ENCODE measurements around the gene CDH13.

The CDH13 gene

GRCh38 chr16:82667437-82667836 lies 40.7 kb downstream of the CDH13 start (continued):
- TF ChIP-seq SP7 (tag by site-specific recombination; IDR thresholded peaks at IDR 0.05): no peak
- no peak for TF ChIP-seq MEIS1 (CRISPR knock-in tag; IDR thresholded peaks at IDR 0.05; ENCODE audit: borderline replicate concordance)

GRCh38 chr16:82668094-82668493 lies 41.3 kb downstream of the CDH13 start:
- TF ChIP-seq ZNF660 (tag by site-specific recombination; IDR thresholded peaks at IDR 0.05): no peak
- TF ChIP-seq ZNF571 (tag by site-specific recombination; IDR thresholded peaks at IDR 0.05): no peak
- no peak for TF ChIP-seq ZNF792 (tag by site-specific recombination; IDR thresholded peaks at IDR 0.05)
- no peak for TF ChIP-seq ATF2 (tag by site-specific recombination; IDR thresholded peaks at IDR 0.05; ENCODE audit: low read depth)
- no peak for TF ChIP-seq ZFP41 (tag by site-specific recombination; IDR thresholded peaks at IDR 0.05; ENCODE audit: borderline replicate concordance)
- TF ChIP-seq ZNF704 (tag by site-specific recombination; IDR thresholded peaks at IDR 0.05): no peak
- no peak for TF ChIP-seq ZBTB11 (tag by site-specific recombination; conservative IDR thresholded peaks at IDR 0.05; ENCODE audit: low read depth)
- TF ChIP-seq ZNF18 (tag by site-specific recombination; IDR thresholded peaks at IDR 0.05): no peak
- no peak for TF ChIP-seq ZNF423 (tag by site-specific recombination; IDR thresholded peaks at IDR 0.05)
- TF ChIP-seq ZNF830 (tag by site-specific recombination; IDR thresholded peaks at IDR 0.05; ENCODE audit: low read depth): no peak
- Histone ChIP-seq H3K4me1 (ENCODE audit: control insufficient read depth, insufficient read depth, low read length) (no peaks in the 10 kb centered on the region), H3K9me3 (ENCODE audit: control insufficient read depth, insufficient read depth, low read depth, low read length) (no peaks in the 10 kb centered on the region), H3K4me3 (ENCODE audit: low read depth, low read length) (no peak overlapping the region), H3K36me3 (ENCODE audit: control insufficient read depth in 2 of 2, insufficient read depth in 1 of 2, low read length in 2 of 2) (no peaks in the 10 kb centered on the region), H3K27ac (ENCODE audit: extremely low read depth, low read depth, low read length) (no peak overlapping the region)
- ChIA-PET POLR2A (no interaction called here), CTCF (no interaction called here)

GRCh38 chr16:82671741-82672140 lies 45.0 kb downstream of the CDH13 start:
- POLR2A ChIA-PET: no interaction called here
- Histone ChIP-seq H3K36me3 (ENCODE audit: control insufficient read depth in 2 of 2, insufficient read depth in 1 of 2, low read length in 2 of 2) (no peaks in the 10 kb centered on the region), H3K4me3 (ENCODE audit: low read depth, low read length) (no peak overlapping the region), H3K4me1 (ENCODE audit: control insufficient read depth, insufficient read depth, low read length) (no peaks in the 10 kb centered on the region), H3K27ac (ENCODE audit: extremely low read depth, low read depth, low read length) (no peak overlapping the region), H3K9me3 (ENCODE audit: control insufficient read depth, insufficient read depth, low read depth, low read length) (no peaks in the 10 kb centered on the region)
- CTCF ChIA-PET: interaction anchor here (0.7 to 3.3 kb wide), 8 partner anchors 13 to 54 kb away, joined by 3 to 17 read pairs (median 4); no protein-coding TSS in a partner anchor
- TF ChIP-seq RBAK (tag by site-specific recombination; IDR thresholded peaks at IDR 0.05) (no peak), ZNF239 (tag by site-specific recombination; IDR thresholded peaks at IDR 0.05) (no peak), MZF1 (tag by site-specific recombination; IDR thresholded peaks at IDR 0.05; ENCODE audit: borderline replicate concordance) (no peak), ZNF274 (IDR thresholded peaks at IDR 0.05; ENCODE audit: low read length) (no peak), ZNF274 (tag by site-specific recombination; IDR thresholded peaks at IDR 0.05; ENCODE audit: borderline replicate concordance) (no peak), SP3 (tag by site-specific recombination; IDR thresholded peaks at IDR 0.05) (no peak), BCL6B (tag by site-specific recombination; IDR thresholded peaks at IDR 0.05) (no peak), ZNF571 (tag by site-specific recombination; IDR thresholded peaks at IDR 0.05) (no peak), ZNF202 (tag by site-specific recombination; IDR thresholded peaks at IDR 0.05; ENCODE audit: borderline replicate concordance) (no peak), ZBTB7A (tag by site-specific recombination; IDR thresholded peaks at IDR 0.05; ENCODE audit: low read depth) (no peak), KLF17 (tag by site-specific recombination; IDR thresholded peaks at IDR 0.05) (no peak), ZNF133 (tag by site-specific recombination; IDR thresholded peaks at IDR 0.05) (no peak), KLF16 (tag by site-specific recombination; IDR thresholded peaks at IDR 0.05) (no peak)

Measured in HEK293 (cell line).